Adipose tissue (tissue), 3 donors: Measurements from ENCODE around the gene MRNIP. TPM values are rescaled to one million over a fixed set of nuclear protein-coding genes. Genes with fewer than 3 reads are reported as not detected.

ENCODE experiments used
- H3K27ac ChIP-seq: one replicate; pipeline ENCODE4 v1.5.1; 2013; ENCODE audit warnings: low read depth, low read length
- WGBS, 3 donors: extraction: QIAGEN DNeasy Blood & Tissue Kit; methylation state at CpG; one replicate each; pipeline ENCODE4 v1.1.7; 2013; 5-methylcytosine and 5-hydroxymethylcytosine counted together
- polyA plus RNA-seq, 3 donors: library from polyadenylated mRNA; stranded (reverse); fragments of 200-250 nt; gene quantifications; one replicate each; pipeline ENCODE4 v1.2.3, GENCODE V29; 2013
- donor health status: healthy with polysubstance abuse.
- donor health status: Bipolar disorder and iron deficiency.
- donor health status: healthy.

The MRNIP gene
- polyA plus RNA-seq, 3 donors, result 20.4 to 22.4 (median 21.7) TPM

DNA sequence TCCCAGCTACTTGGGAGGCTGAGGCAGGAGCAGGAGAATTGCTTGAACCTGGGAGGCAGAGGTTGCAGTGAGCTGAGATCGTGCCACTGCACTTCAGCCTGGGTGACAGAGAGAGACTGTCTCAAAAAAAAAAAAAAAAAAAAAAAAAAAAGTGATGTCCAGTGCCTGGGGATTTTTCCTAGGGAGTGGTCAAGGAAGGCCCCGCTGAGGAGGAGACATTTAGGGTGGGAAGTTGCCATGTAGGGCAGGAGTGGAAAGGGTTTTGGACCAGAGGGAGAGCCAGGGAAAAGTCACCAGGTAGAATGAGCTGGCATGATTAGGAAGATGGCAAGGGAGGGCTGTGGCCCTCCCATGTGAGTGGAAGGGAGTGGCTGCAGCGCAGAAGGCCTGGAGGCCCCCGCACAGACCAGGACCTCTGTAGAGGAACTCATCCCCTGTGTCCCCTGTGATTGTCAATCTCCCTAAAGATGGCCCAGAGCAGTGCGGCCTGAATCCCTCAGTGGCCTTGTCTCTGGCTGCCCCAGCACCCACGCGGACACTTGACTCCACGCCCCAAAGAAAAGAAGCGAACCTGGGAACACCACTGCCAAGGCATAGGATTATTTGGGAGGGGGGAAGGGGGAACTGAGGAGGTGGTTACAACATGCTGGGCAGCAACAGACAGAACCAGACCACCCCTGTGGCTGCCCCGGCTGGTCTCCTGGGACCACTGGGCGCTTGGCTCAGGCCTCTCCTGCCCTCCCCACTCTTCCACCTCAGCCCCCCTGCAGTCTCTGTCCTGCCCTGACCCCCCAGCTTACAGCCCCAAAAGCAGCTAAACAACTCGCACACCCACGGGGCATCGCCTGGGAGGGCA is 40.5 kb downstream of the MRNIP start:
- 47 to 60% (median 51%) methylated on average over 14 of the region's 14 CpGs for WGBS, 3 donors
- H3K27ac ChIP-seq, result no peak overlapping the region

DNA sequence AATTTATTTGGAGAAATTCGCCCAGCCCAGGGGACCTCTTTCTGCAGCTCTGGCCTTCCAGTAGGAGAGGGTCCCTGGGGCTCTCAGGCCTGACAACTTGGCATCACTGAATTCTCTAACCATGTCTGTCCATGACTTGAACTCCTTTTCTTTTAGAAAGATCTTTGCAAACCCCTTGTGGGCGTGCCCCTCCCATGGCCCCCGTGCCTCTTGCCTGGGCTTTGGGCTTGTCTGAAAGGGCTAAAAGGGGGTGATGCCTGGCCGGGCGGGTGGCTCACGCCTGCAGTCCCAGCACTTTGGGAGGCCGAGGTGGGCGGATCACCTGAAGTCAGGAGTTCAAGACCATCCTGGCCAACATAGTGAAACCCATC is 41.2 kb downstream of the MRNIP start:
- no peak overlapping the region for H3K27ac ChIP-seq

DNA sequence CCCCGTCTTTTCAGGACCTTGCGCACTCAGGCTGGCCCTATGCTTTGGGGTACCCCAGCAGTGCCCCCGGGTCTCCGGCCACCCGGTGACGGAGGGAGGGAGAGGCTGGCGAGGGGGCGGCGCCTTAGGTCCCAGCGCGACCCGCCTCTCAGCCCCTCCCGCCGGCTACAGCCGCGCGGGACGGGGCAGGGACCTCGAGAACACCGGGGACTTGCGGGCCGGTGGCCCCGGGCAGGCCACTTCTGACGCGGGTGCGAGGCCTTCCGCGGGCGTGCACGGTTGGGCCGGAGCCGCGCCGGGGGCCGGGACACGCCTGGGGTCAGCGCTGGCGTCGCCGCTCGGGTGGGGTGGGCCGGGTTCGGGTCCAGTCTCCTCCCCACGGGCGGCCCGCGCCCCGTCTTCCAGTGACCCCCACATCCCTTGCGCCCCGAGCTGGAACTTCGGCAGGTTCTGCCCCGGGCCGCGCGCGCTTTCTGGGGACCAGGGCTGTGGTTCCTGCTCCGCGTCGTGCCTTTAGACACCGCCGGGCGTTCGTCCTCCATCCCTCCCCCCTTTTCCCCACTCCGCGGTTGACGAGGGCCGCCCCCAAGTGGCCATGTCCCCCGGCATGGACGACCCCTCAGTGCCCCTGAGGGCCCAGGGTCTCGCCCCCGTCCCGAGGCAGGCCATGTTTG is 41.7 kb downstream of the MRNIP start:
- 0 to 1% (median 1%) methylated on average over 61 to 72 of the region's 72 CpGs for WGBS, 3 donors
- H3K27ac ChIP-seq, result no peak overlapping the region

More for the DNA sequence above, 41.2 kb downstream of the MRNIP start:
- 82 to 88% (median 83%) methylated on average over 8 of the region's 8 CpGs for WGBS, 3 donors

DNA sequence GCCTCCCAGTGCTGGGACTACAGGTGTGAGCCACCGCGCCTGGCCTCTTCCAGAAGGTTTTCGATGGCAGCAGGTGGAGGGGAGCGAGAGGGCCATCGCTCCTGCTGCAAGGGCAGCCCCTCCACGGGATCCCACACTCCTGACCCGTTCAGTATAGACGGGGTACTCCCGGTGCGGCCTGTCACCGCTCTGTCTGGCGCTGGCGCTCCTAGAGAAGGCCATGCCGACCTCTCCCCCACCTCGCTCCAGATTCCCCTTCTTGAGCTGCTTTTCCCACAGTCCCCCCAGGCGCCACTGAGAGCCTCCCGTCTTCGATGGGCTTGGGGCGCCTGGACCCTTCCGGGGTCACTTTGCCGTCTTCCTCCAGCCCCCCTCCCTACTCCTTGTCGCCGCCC is 42.2 kb downstream of the MRNIP start:
- no peak overlapping the region for H3K27ac ChIP-seq
- WGBS, 3 donors, result 57 to 65% (median 57%) methylated on average over 23 of the region's 23 CpGs

DNA sequence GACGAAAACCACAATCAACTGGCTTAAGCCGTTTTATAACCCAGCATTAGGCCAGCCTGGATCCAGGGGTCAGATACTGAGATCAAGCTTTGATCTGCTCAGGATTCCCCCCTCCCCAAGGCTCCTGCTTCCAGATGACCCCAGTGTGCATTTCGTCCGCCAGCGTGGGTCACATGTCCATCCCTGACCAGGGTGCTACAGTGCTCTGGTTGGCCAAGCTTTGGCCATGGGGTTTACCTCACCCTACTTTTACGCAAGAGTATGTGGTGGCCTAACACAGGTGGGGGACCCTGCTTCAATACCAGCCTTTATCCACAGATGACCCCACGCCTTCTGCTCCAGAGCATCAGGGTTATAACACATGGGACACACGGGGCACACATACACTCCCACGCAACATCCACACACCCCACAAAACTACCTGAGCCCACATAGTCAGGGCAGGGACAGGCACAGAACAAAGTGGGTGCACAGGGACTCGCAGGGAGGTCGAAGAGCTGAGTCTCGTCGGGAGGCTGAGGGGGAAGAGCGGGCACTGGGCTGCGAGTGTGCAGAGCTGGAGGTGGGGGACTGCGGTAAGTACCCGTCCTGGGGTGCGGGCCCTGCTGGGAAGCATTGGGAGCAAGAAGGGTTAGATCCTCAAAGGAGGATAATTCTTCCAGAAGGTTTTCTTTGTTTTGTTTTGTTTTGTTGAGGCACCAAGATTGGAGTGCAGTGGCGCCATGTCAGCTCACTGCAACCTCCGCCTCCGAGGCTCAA is 42.9 kb downstream of the MRNIP start:
- 94 to 97% (median 97%) methylated on average over 21 of the region's 21 CpGs for WGBS, 3 donors
- no peak overlapping the region for H3K27ac ChIP-seq

DNA sequence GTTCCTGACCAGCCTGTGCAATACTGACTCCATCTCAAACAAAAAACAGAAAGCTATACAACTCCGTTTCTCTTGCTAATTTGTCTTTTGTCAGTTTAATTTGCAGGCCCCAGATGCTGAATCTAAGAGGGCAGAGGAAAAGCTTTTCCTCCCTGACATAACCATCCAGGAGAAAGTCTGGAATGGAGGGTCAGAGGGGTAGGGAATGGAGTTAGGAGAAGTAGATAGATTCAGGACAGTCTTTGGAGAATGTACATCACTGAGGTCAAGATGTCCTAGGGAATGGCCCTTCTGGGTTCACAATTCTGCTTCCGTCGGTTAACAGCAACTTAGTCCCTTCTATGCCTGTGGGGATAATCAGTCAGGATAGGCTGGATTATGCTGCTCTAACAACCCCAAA is 44.5 kb downstream of the MRNIP start:
- WGBS, 3 donors, result 82 to 91% (median 82%) methylated on average over 3 of the region's 3 CpGs
- H3K27ac ChIP-seq, result no peak overlapping the region

DNA sequence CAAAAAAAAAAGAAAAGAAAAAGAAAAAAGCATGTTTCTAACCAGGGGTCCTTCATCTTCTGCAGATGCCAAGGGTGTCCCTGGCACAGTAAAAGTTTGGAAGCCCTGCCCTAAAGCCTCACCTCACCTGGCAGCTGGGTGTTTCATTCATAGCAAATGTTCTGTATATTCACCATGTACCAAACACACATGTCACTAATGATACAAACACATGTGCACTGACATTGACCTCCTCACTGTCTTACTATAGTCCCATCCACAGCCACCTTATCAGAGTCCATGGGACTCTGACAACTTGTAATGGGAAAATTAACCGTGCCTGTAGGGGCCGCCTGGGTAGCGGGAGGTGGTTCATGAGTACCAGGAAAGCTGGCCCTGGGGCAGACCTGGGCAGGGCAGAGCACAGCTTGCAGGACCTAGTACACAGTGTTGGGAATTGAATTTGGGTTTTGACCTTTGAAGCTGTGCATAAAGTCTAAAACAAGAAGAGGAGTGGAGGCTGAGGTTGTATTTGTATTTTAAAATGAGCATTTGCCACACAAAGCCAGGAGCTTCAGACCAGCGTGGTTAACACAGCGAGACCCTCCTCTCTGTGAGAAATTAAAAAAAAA is 45.5 kb downstream of the MRNIP start:
- WGBS, 3 donors, result 92 to 95% (median 94%) methylated on average over 5 of the region's 5 CpGs
- no peak overlapping the region for H3K27ac ChIP-seq

DNA sequence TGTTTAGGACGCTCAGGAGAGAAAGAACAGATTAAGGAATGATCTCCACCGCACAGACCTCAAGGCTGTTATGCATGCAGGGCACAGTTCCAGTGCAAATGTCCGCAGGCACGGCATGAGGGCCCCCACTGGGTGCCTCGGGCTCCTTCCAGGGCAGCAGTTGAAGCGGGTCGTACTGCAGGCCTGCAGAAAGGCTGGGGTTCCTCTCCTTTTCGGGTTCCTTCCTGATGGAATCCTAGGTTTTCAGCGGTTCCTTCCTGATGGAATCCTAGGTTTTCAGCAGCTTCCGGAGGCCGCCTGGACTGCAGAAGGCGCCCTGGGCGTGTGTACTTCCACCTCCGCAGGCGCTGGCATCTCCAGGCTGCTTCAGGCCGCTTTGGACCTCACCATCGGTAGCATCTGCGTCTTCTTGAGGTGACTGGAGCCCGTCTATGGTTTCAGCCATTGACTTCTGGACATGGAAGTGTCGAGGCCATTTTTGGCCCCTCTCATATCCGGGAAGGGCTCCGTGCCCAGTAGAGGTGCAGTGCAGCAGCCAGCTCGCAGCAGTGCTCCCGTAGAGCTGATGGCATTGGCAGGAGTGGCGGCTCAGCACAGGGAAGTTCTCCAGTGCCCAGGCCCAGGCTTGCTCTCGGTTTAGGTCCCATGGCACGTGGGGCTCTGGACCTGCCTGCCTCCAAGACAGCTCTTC is 46.3 kb downstream of the MRNIP start:
- H3K27ac ChIP-seq, result no peak overlapping the region
- WGBS, 3 donors, result 93 to 96% (median 94%) methylated on average over 27 of the region's 27 CpGs

DNA sequence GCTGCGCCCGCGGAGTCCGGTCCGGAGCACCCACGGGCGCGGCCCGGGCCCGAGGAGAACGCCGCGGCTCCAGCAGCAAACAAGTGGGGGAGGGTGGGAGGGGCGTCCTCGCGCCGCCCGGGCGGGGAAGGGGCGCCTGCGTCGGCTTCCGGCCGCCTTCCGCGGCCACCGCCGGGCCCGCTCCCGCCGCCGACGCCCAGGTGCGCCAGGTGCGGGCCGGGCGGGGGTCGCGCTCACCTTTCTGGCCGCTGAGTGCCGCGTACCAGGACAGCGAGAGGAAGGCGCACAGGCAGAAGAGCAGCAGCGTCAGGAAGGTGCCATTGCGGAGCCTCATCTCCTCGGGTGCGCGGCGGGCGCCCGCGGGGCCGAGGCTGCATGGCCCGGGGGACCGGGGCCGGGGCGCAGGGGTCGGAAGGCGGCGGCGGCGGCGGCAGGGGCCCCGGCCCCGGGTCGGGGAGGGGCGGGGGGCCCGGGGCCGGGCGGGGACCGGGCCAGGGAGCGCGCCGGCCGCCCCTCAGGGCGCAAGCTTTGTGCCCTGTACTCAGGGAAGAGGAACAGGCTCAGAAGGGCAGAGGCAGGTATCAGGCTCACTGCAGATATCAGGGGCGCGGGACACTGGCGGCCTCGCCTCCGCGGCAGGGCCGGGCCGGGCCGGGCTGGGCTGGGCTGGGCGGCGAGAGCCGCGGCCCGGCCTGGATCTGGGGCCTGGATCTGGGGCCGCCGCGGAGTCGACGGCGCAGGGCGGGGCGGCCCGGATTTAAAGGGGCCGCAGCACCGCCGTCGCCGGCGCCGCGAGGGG is 52.2 kb downstream of the MRNIP start, which contains the start of gene MGAT4B:
MGAT4B (minus strand) TSS at position 617 of the 799 bp plus-strand sequence; CDS start at position 334, 283 bp downstream.
- peak within 1 kb of the TSS; percentile 81 for H3K27ac ChIP-seq
- 0 to 2% (median 0%) methylated on average over 51 to 106 of the region's 108 CpGs for WGBS, 3 donors

DNA sequence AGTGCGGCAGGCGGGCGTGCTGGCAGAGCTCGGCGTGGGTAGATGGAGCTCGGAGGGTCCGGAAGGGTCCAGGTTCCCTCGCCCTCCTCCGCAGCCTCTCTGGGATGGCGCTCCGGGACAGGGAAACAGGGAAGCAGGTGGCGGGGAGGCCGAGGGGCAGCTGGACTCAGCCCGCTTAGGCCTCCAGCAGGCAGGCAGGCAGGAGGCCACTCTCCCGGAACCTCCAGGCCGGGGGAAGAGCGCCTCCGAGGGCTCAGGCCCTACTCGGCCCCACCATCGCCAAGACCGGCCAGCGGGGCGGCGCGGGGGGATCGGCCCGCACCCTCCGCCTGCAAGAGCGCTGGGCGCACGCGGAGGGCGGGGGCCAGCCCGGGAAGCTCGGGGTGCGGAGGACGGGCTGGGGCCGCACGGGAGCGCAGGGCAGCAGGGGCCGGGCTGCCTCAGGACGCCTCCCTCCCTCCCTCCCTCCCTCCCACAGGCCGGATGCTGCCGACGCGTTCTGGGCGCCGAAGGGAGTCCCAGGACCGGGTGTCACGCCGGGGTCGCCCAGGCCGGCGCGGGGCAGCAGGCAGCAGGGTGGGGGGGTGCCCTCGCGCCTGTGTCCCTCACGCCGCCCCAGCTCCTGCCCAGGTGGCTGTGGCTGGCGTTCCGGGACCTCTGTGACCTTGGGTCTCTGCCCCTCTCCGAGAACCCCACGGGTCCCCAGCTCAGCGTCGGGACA is 52.9 kb downstream of the MRNIP start:
- 3 to 7% (median 6%) methylated on average over 45 to 63 of the region's 65 CpGs for WGBS, 3 donors
- H3K27ac ChIP-seq, result peak overlapping the region; percentile 81

DNA sequence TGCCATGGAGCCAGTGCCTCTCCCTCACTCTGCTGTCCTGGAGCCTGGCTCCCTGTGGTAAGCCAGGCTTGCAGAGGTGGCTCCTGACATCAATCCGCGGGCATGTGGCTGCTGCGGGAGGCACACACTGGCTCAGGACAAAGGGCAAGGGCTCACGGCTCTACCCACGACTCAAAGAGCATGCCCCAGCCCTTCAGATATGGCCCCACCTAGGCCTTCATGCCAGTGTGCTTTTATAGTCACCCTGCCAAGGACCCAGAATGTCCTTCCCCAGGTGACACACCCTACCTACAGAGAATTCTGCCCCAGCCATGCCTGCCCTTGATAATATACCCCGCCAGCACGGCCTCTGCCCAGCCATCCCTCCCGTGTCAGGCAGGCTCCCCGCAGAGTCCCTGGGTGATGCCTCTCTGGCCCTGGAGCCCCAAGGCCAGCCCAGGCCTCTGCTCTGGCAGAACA is 53.5 kb downstream of the MRNIP start:
- 18 to 64% (median 48%) methylated on average over 9 of the region's 9 CpGs for WGBS, 3 donors
- H3K27ac ChIP-seq, result no peak overlapping the region

DNA sequence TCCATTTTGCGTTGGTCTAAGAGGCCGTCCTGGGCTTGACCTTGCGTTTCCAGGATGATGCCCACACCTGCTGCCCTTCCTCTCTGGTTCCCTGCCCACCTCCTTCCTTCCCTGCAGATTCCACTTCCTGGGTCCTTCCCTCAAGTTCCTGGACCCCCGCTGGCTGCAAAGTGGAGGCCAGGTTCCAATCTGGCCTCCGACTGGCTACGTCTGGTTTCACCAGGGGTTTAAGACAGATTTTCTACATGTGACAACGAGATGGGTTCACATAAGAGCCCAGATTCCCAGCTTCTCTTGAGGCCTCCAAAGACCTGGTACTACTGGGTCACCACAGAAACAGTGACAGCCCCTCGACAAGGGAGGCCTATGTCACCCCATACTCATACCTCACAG is 54.1 kb downstream of the MRNIP start:
- WGBS, 3 donors, result 70 to 86% (median 78%) methylated on average over 8 of the region's 8 CpGs
- no peak overlapping the region for H3K27ac ChIP-seq

DNA sequence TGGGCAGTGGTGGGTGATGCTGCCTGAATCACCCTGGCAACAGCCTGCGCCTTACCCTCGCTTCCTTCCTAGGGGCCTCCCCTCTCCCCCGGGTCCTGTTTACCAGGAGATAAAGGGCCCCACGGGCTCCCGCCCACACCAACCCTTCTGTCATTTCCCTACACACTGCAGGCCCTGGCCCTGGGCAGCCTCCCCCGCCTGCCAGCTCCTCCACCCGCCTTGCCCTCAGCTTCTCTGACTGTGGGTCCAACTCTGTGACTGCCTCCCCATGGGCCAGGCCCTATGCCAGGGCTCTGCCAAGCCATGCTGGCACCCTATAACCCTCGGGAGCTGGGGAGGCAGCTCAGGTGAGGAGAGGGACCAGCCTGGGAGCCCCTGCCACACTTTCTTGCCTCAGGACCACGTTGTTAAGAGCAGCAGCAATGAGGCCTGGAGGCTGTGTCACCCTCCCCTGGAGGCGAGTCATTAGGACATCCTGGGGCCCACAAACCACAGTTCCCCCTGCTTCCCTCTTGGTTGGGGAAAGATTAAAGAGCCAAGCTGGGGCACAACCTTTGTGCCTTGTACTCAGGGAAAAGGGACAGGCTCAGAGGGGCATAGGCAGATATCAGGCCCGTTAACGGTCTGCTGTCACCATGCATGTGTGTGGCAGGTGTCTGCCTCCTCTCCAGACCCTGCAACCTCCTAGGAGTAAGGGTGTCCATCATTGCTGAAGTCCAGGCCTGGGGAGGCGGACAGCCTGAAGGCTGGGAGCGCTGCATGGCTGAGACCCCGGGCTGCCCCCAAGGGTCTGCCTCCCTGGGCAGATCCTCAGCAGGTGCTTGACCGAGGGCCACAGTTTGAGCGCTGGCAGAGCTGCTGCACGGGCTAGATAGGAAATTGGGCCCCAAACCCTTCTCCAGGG is 54.7 kb downstream of the MRNIP start:
- H3K27ac ChIP-seq, result no peak overlapping the region
- WGBS, 3 donors, result 49 to 66% (median 57%) methylated on average over 18 of the region's 18 CpGs

DNA sequence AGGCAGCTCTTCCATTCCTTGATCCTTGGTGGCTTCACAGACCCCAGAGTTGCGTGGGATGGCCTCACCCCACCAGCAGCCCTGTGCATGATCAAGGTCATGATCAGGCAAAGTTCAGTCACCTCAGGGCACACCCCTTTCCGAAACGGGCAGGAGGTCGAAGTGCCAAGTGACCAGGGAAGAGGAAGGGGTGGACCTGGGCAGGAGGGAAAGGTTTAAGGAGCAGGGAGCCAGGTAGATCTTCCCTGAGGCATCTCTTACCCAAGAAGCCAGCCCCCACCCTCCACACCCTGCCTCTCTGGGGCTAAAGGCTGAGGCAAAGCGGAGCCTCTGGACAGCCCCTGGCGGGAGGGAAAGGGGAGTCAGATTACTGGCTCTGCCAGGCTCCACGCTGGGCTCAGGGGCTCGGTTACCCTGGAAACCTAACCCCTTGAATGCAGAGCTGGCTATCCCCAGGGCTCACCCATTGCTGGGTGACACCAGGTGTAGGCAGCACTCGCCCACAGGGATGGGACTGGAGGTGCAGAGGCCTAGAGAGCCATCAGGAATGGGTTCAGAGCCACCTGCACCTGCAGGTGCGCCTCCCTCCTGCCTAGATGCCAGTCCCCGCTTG is 55.6 kb downstream of the MRNIP start:
- H3K27ac ChIP-seq, result no peak overlapping the region
- WGBS, 3 donors, result 71 to 76% (median 74%) methylated on average over 11 of the region's 11 CpGs

DNA sequence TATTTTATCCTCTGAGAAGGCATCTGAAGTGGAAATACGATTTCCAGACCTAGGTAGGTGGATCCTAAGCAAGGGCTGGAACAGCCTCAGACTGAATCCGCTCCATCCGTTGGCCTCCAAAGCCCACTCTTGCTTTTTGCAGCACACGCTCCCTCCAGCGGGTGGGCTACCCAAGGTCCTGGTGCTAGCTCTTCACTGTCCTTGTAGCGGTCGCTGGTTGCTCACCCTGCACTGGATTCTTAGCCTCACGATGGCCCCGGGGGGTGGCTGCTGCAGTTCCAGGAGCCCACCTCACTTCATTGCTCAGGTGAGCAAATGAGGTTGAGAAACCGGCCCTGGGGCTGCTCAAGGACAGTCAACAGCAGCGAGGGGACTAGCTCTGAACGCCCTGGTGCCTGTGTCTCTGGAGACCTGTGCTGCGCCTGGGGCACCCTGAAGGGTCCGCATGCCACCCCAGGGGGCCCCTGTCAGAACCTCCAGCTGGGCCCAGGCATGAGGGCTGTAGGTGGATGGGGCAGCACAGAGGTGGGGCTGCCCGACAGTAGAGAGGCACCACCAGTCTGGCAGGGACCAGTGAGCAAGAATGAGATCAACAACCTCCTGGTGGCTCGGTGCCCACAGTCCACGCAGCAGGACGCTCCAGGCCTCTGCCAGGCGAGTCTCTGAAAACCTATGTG is 56.3 kb downstream of the MRNIP start:
- WGBS, 3 donors, result 76 to 89% (median 86%) methylated on average over 19 of the region's 19 CpGs
- no peak overlapping the region for H3K27ac ChIP-seq
